Measurements from ENCODE around the gene ZNF479. TPM values are rescaled to one million over a fixed set of nuclear protein-coding genes. Genes with fewer than 3 reads are reported as not detected.
"Not testable (repeated sequence)": the region's sequence is repeated elsewhere in the genome, so short reads cannot be mapped to it uniquely, and the experiment has no call there.

Gene ZNF479
- total RNA-seq, result not detected in 2 replicates

DNA sequence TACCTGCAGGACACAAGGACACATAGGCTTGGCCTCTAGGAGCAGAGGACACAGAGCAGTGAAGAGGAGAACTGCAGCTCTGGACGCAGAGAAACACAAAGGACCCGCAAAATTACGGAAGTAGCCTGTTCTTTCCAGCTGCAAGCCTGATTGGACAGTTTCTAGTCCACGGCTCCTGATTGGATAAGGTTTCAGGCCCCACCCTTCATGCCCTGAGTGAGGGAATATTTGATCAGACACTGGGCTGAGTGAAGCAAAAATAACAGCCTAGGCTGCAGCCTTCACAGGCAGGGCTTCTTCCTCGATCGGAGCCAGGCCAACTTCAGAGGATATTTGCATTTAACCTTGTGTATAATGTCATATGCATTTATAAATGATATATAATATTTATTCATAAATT, at the start of gene ZNF479:
Gene ZNF479, minus strand, starts transcription at position 101 of the 400 bp plus-strand sequence. CDS start 112 bp downstream, outside the sequence.
- H3K27ac Mint-ChIP-seq; H3K9me3 Mint-ChIP-seq; DNase-seq; H3K27me3 Mint-ChIP-seq; intact Hi-C loops (cut with micrococcal nuclease); H3K36me3 Mint-ChIP-seq (ENCODE audit: low read depth); H3K4me1 Mint-ChIP-seq; H3K4me3 Mint-ChIP-seq: not testable (repeated sequence)

DNA sequence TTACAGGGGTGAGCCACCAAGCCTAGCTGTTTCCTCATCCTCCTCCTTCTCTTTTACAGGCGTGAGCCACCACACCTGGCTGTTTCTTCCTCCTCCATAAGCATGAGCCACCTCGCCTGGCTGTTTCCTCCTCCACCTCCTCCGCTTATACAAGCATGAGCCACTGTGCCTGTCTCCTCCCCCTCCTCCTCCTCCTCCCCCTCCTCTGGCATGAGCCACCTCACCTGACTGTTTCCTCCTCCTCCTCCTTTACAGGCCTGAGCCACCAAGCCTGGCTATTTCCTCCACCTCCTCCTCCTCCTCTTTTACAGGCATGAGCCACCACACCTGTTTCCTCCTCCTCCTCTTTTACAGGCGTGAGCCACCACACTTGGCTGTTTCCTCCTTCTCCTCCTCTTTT, 49.8 kb upstream of the ZNF479 start:
- Mint-ChIP-seq H3K27ac (no peak overlapping the region), H3K4me1 (no peaks in the 10 kb centered on the region), H3K27me3 (no peaks in the 10 kb centered on the region), H3K36me3 (ENCODE audit: low read depth) (peaks cover 4% of the 10 kb centered on the region), H3K4me3 (no peak overlapping the region), H3K9me3 (peaks cover 6% of the 10 kb centered on the region)
- DNase-seq, result no peak
- intact Hi-C loops (cut with micrococcal nuclease), result no loop called here

DNA sequence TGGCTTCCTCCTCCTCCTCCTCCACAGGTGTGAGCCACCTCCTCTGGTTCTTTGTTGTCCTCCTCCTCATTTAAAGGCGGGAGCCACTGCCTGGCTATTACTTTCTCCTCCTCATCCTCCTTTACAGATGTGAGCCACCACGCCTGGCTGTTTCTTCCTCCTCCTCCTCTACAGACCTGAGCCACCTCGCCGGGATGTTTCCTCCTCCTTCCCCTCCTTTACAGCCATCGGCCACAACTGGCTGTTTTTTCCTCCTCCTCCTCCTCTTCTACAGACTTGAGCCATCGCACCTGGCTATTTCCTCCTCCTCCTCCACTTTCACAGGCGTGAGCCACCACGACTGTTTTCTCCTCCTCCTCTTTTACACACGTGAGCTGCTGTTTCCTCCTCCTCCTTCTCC, 49.0 kb upstream of the ZNF479 start:
- H3K36me3 Mint-ChIP-seq (ENCODE audit: low read depth), result peaks cover 4% of the 10 kb centered on the region
- H3K4me3 Mint-ChIP-seq, result no peak overlapping the region
- no peaks in the 10 kb centered on the region for H3K4me1 Mint-ChIP-seq
- H3K27me3 Mint-ChIP-seq, result no peaks in the 10 kb centered on the region
- intact Hi-C loops (cut with micrococcal nuclease), result no loop called here
- peaks cover 6% of the 10 kb centered on the region for H3K9me3 Mint-ChIP-seq
- H3K27ac Mint-ChIP-seq, result no peak overlapping the region
- no peak for DNase-seq

DNA sequence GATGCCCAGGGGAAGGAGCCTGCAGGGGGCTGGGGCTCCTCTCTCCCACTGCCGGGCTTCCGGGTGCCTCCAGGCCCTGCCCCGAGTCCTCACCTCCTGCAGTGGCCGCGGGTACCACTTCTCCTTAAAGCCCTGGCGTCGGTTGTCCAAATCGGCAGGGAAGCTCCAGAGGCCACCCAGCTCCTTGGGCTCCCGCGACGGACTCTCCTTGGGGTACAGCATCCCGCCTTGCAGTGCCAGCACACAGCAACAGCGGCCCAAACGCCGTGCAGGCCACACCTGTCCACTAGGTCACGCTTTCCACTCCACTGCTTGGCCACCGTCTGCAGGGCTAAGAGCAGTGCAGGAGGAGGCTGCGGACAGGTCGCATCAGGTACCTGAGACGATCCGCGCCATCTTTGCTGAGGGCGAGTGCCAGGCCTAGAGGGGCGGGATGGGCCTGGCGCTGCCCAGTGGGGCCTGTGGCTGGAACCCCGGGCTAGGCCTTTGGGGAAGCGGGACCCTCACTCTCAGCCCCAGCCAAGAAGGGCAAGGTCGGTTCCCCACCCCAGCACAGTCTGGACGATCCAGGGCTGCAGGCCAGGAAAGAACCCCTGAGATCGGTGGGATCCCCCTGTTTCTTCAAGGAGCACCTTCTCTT, 47.7 kb upstream of the ZNF479 start:
- Mint-ChIP-seq H3K9me3 (peaks cover 6% of the 10 kb centered on the region), H3K4me1 (no peaks in the 10 kb centered on the region), H3K27me3 (no peaks in the 10 kb centered on the region), H3K4me3 (no peak overlapping the region), H3K27ac (no peak overlapping the region), H3K36me3 (ENCODE audit: low read depth) (peaks cover 4% of the 10 kb centered on the region)
- intact Hi-C loops (cut with micrococcal nuclease), result no loop called here
- DNase-seq, result no peak

DNA sequence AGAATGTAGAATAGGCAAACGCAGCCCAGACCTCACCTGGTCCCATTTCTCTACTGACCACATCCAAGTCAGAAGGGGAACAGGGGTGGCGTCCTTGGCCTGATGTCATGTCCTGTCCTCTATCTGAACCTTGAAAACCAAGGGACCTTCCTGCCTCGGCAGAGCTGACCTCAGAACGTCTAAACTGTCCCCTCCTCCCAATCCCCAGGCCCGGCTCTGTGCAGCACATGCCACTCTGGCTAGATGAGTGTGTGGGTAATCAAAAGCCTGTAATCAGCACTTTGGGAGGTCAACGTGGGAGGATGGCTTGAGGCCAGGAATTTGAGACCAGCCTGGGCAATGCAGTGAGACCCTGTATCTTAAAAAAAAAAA, 46.5 kb upstream of the ZNF479 start:
- Mint-ChIP-seq H3K9me3 (peaks cover 6% of the 10 kb centered on the region), H3K4me1 (no peaks in the 10 kb centered on the region), H3K27ac (no peak overlapping the region), H3K27me3 (no peaks in the 10 kb centered on the region), H3K36me3 (ENCODE audit: low read depth) (peaks cover 4% of the 10 kb centered on the region), H3K4me3 (no peak overlapping the region)
- no peak for DNase-seq
- intact Hi-C loops (cut with micrococcal nuclease), result no loop called here

DNA sequence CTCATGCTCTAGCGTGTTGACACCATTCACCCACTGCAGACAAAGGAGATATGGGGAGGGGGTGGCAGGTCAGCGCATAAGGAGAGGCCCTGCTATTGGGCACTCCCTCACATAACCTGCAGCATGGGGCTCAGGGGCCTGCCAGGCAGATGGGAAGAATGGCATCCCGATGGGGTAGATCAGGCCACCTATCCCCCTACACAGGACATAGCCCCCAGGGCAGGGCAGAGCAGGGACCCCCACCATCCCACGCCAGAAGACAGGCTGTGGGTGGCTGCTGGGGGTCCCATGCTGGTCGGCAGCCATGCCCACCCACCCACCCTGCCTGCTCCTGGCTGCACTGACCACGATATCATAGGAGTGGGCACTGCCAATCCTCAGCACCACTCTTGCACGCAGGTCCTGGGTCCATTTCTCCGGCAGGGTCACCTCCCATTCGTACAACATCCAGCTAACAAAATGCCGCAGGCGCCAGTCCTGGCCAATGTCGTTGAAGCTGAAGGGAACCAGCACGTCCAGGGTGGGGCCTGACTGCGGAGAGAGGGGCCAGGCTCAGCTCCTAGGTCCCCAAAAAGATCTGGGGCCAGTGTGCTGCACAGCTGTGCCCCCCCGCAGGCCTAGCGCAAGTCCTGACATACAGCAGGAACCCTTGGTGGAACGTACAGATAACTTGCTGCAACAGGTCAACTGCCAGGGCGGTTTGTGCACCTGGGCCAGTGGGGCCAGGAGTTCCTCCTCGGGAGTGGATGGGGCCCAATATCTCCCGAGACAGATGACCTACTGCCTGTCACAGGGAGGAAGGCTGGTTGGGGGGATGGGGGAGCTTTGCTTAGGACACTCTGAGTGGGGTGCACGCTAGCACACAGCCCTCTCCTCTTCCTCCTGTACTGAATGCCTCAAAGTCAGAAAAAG, 45.9 kb upstream of the ZNF479 start:
- Mint-ChIP-seq H3K4me3 (no peak overlapping the region), H3K36me3 (ENCODE audit: low read depth) (peaks cover 4% of the 10 kb centered on the region), H3K9me3 (peaks cover 6% of the 10 kb centered on the region), H3K27ac (no peak overlapping the region), H3K27me3 (no peaks in the 10 kb centered on the region), H3K4me1 (no peaks in the 10 kb centered on the region)
- intact Hi-C loops (cut with micrococcal nuclease), result no loop called here
- DNase-seq, result no peak

DNA sequence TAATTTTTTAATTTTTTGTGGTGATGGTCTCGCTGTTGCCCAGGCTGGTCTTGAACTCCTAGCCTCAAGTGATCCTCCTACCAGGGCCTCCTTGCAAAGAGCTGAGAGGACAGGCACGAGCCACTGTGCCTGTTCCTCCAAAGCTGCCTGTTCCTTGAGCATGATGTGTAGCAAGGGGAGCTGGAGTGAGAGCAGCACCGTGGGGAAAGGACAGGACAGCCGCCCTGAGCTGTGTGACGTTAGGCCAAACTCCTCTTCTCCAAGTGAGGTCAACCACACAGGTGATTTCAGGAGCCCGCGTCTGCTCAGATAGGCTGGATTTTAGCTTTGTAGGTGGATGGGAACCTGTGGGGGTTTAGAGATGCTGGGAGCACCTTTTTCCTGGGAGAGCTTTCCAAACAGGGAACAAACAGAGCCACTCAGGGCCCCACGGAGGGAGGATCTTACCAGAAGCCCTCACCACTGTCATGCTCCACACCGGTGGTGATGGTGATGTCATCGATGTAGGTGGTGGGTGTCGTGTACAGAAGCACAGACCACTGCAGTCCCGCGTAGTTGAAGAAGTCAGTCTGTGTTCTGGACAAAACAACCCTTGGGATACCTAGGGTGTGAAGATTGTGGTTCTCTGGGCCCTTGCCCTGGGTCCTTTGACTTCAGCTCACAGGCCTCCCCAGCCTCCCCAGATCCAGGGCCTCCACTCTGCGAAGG, 44.8 kb upstream of the ZNF479 start:
- Mint-ChIP-seq H3K4me1 (no peaks in the 10 kb centered on the region), H3K36me3 (ENCODE audit: low read depth) (peaks cover 4% of the 10 kb centered on the region), H3K9me3 (peaks cover 6% of the 10 kb centered on the region), H3K4me3 (no peak overlapping the region), H3K27ac (no peak overlapping the region), H3K27me3 (no peaks in the 10 kb centered on the region)
- intact Hi-C loops (cut with micrococcal nuclease), result no loop called here
- DNase-seq, result no peak

DNA sequence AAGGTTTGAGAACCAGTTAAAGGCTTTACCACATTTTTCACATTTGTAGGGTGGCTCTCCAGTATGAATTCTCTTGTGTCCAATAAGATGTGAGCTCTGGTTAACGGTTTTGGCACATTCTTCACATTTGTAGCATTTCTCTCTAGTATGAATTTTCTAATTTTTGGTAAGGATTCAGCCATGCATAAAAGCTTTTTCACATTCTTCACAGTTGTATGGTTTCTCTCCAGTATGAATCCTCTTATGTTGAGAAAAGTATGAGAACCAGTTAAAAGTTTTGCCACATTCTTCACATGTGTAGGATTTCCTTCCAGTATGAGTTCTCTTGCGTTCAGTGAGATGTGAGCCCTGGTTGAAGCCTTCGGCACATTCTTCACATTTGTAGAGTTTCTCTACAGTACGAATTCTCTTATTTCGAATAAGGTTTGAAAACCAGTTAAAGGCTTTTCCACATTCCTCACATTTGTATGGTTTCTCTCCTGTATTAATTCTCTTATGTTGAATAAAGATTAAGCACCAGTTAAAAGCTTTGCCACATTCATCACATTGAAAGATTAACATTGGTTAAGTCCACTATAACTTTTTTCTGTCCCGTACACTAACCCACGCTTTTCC, 33.2 kb upstream of the ZNF479 start:
- no peak for DNase-seq

DNA sequence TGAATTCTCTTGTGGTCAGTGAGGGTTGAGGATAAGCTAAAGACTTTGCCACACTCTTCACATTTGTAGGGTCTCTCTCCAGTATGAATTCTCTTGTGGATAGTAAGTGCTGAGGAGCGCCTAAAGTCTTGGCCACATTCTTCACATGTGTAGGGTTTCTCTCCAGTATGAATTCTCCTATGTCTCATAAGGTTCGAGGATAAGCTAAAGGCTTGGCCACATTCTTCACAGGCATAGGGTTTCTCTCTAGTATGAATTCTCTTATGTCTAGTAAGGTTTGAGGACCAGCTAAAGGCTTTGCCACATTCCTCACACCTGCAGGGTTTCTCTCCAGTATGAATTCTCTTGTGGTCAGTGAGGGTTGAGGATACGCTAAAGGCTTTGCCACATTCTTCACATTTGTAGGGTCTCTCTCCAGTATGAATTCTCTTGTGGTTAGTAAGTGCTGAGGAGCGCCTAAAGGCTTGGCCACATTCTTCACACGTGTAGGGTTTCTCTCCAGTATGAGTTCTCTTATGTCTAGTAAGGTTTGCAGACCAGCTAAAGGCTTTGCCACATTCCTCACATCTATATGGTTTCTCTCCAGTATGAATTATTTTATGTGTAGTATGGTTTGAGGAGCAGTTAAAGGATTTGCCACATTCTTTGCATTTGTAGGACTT, 12.0 kb downstream of the ZNF479 start:
- H3K4me3 Mint-ChIP-seq; H3K36me3 Mint-ChIP-seq (ENCODE audit: low read depth); H3K4me1 Mint-ChIP-seq; H3K27ac Mint-ChIP-seq; H3K27me3 Mint-ChIP-seq; H3K9me3 Mint-ChIP-seq; intact Hi-C loops (cut with micrococcal nuclease); DNase-seq: not testable (repeated sequence)

More for the DNA sequence above, 33.2 kb upstream of the ZNF479 start:
- Mint-ChIP-seq H3K27me3 (no peaks in the 10 kb centered on the region), H3K4me1 (no peaks in the 10 kb centered on the region), H3K9me3 (peaks cover 12% of the 10 kb centered on the region), H3K27ac (no peak overlapping the region), H3K4me3 (no peak overlapping the region), H3K36me3 (ENCODE audit: low read depth) (peaks cover 3% of the 10 kb centered on the region)
- intact Hi-C loops (cut with micrococcal nuclease), result no loop called here

All from activated CD4-positive, alpha-beta T cell treated with anti-CD3 and anti-CD28 coated beads, Interleukin-2, amount 10 ng/mL, durations not matched to agents 24 days and 14 days (primary cell).